HK-2 (cell line): ENCODE data around the gene LCN10.

Experiments
- DNase-seq: peaks from one replicate; pipeline ENCODE4 v3.0.0-alpha.2; 2018; ENCODE audit not compliant: unreplicated experiment

LCN10 gene

DNA sequence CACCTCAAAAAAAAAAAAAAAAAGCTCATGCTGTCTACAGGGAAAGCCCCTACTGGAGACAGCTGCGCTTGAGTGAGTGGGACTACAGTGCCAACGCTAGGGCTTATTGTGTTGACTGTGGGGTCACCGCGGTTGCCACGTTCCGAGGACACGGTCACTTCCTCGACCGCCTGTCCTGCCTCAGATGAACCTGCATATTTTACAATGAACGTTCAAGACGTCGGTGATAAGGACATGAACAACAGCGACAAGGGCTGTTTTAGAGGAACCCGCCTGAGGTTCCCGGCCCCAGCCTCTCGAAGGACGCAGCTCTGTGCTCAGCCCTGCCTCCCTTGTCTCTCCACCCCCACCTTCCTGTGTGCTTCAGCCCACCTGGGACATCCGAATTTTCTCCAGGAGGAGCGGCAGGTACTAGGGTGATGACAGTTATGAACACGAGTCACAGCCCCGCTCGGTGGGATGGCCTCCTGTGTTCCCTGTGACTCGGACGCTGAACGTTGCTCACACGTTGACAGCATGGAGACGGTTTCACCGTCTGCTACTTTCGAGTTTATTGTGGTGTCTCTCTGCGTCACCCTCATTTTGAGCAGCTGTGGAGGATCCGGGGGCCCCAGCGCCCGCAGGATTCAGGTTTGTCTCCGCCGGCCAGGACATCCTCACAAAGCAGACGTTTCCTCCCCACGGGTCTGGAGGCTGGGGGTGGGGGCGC lies 41.6 kb downstream of the LCN10 start:
- DNase-seq: no peak

DNA sequence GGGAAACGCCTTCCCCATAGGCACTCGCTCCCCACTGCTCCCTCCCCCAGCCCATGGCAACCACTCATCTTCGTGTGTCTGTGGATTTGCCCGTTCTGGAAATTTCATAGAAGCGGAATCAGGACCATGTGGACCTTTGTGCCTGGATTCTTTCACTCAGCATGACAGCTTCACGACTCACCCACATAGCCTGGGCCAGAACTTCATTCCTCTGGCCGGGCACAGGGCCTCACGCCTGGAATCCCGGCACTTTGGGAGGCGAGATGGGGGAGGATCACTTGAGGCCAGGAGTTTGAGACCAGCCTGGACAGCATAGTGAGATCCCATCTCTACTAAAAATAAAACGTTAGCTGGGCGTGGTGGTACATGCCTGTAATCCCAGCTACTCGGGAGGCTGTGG lies 42.4 kb downstream of the LCN10 start:
- DNase-seq: no peak

DNA sequence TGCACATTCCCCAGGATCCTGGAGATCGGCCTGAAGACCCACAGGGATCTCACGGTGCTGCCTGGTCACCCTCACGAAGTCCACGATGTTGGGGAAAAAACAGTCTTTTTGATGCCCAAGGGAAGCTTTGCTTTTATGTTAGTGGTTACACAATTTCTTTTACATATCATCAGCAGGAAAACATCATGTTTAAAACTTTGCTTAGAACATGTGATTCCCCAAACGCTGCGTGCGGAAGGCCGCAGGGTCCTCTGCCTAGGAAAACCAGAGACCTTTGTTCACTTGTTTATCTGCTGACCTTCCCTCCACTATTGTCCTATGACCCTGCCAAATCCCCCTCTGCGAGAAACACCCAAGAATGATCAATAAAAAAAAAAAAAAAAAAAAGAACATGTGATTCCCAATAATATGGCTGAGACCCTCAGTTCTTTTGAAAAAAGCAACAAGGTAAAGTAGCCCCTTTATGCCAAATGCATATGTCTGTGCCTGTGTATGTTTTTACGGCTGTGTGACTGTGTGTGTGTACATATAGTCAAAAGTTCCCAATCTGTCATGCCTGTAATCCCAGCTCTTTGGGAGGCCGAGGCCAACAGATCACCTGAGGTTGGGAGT lies 44.0 kb downstream of the LCN10 start:
- no peak for DNase-seq

DNA sequence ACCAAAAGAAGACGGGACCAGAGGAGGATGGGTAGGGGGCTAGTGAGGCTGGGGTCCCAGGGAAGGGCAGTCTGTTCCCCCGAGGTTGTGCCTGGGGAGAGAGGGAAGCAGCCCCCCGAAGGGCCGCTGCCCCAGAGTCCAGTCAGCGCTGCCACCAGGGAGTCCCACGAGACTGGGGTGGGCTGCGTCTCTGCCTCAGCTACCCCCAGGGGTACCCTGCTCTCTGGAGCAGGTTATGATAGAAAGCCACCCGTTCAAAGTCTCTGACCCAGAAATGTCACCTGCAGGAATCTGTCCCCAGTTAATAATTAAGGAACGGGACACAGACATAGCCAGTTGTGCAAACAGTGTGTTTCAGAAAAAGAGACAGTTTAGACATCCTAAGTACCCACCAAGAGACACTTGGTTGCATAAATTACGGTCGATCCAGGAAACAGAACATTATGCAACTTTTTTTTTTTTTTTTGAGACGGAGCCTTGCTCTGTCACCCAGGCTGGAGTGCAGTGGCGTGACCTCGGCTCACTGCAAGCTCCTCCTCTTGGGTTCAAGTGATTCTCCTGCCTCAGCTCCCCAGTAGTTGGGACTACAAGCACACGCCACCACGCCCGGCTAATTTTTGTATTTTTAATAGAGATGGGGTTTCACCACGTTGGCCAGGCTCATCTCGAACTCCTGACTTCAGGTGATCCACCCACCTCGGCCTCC lies 44.8 kb downstream of the LCN10 start:
- no peak for DNase-seq

DNA sequence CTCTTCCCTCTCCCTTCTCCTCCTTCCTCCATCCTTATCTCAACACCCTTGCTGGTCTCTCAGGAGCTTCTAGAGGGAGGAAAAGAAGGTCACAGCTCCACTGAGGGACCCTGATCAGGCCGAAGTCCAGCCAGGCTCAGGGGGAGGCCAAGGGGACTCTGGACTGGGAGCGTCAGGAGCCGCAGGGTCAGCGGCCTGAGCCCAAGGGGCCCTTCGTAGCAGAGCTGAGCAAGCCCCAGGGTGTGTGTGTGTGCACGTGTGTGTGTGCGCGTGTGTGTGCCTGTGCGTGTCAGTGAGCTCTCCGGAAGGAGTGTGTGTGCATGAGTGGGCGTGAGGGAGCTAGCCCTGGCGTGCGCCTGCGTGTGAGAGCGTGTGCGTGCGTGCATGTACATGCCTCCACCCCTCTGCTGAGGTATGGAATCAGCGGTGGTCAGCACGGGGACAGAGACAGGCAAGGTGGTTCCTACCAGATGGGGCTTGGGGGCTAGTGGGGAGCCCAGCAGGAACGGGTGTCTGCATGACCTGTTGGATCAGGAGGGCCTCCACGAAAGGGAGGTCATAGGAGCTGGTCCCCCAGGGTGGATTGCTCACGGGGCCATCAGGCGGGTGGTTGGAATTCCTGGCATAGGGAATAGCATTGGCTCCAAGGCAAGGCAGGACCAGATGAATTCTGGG lies 45.5 kb downstream of the LCN10 start:
- peak; percentile 60 for DNase-seq

DNA sequence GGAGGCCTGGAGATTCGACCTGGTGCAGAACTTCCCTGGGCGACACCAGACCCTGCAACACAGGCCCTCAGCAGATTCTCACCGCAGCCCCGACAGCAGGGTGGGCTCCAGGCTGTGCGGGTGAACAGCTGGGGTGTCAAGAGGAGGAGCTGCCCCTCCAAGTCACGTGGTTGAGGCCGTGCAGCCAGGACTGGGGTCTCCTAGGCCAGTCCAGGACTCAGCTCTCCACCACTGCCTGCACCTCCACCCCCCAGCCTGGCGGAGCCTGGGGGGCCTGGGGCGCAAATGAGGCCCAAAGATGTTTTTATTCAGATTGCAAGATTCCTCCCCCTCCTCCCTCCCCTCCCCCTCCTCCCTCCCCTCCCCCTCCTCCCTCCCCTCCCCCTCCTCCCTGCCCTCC lies 46.2 kb downstream of the LCN10 start:
- no peak for DNase-seq

DNA sequence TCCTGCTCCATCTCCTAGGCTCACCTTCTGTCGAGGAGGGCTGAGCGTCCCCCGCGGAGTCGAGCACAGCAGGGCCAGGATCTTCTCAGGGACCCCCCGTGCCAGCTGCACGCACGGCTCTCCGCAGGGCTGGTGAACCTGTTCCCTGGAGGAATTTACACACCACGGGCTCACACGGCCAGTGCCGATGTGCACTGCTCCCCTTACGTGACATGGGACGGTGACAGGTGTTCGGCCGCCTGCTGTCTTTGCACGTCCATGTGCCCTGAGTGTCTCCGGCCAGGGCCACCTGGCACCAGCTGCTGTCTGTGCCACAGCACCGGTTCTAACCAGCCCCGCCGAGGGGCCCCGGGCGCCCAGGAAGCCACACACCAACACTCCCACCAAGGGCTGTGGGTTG lies 46.8 kb downstream of the LCN10 start:
- DNase-seq: no peak

DNA sequence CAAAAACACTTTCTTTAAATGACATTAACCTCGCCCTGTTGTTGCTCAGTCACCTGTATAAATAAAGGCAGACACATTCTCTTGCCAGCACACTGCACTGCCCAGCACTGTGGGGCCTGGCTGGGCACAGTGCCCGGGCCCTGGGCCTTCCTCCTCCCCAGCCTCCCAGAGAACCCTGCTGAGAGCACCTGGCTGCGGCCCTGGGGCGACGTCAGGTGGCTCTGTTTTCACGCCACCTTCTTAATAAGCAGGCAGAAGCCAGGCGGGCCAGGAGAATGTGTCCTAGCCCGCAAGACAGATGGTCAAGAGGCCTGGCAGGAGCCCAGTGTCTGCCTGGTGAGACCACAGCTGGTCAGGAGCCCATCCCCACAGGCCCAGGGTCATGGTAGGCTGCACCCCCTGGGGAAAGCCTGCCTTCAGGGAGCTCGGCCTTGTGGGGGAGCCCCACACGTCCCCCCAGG lies 47.3 kb downstream of the LCN10 start:
- no peak for DNase-seq

DNA sequence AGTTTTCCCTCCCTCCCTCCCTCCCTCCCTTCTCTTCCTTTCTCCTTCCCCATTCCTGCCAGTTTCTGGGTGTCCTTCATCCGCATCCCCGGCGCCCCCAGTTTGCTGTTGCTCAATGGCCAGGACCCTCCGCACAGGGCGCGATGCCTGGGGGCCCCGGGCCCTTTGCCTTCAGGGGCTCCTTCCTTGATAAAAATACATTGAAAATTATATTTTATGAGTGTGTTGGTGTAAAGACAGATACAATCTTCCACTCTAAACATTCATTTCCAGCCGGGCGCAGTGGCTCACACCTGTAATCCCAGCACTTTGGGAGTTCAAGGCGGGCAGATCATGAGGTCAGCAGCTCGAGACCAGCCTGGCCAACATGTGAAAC lies 47.9 kb downstream of the LCN10 start:
- no peak for DNase-seq

DNA sequence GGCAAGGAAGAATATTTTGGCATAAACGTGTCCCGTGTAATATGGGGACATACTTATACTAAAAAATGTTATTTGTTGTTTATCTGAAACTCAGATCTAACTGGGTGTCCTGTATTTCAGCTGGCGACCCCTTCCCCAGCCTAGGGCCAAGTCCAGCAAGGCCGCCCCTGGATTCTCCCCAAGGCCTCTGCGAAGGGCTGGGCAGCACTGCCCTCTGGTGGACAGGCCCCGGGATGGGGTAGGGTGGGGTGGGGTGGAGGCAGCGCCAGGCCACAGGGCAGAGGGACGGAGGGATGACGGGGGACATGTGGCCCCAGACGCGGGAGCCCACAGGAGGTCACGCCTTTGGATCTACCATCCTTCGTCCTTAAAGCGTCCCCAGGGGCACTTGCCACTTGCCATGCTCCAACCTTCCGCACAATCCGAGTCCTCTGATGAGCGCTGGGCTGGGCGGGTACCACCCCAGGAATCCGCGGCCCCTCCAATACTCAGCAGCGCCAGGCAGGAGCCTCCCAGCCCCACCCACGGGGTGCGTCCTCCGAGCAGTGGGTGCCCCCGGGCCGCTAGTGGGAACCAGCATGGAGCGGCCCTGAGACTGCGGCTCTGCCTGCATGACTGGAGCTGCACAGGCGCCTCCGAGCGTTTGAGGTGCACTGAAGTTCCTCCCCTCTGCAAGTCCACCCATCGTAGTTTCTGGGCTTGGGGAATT lies 48.4 kb downstream of the LCN10 start:
- DNase-seq: peak; percentile 61

DNA sequence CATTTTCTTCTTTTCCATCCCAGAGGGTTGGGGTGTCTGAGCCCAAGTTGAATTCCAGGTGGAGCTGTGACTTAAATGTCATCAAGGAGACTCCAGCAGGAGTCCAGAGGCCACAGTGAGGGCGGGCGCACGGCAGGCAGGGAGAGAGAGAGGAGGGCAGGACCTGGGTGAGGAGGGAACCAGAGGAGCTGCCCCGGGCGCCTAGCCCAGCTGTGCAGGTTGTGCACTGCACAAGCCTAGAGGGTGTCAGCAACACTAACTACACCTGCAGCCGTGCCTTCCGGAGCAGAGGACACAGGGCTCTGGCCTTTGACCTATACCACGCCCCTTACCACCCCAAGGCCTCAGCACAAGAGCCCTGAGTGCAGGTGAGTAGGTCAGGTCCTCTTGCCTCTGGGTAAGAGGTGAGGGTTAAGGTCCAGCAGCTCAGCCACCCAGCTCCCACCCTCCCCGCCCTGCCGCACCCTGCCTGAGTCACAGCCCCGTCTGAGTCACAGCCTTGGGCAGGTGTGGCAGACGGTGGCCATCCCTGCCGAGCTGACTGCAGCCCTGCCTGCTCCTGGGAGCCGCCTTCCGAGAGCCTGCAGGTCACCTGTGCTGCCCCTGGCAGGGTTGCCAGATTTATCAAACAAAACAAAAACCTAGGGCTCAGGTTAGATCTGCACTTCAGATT lies 49.1 kb downstream of the LCN10 start:
- DNase-seq: peak; percentile 76

DNA sequence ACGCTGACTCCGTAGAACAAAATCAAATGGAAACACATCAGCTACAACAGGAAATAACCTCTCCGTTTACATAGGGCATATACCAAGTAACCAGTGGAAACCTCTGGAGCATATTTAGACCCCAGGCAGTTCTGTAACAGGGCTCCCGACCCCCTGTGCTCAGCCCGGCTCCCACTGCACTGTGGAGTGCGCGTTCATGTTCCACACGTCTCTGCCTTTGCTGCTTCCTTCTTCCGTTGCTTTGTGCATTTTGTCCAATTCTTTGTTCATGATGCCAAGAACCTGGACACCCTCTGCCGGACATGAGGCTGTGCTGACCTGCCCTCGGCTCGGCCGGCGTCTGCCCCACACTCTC lies 49.6 kb downstream of the LCN10 start:
- no peak for DNase-seq

DNA sequence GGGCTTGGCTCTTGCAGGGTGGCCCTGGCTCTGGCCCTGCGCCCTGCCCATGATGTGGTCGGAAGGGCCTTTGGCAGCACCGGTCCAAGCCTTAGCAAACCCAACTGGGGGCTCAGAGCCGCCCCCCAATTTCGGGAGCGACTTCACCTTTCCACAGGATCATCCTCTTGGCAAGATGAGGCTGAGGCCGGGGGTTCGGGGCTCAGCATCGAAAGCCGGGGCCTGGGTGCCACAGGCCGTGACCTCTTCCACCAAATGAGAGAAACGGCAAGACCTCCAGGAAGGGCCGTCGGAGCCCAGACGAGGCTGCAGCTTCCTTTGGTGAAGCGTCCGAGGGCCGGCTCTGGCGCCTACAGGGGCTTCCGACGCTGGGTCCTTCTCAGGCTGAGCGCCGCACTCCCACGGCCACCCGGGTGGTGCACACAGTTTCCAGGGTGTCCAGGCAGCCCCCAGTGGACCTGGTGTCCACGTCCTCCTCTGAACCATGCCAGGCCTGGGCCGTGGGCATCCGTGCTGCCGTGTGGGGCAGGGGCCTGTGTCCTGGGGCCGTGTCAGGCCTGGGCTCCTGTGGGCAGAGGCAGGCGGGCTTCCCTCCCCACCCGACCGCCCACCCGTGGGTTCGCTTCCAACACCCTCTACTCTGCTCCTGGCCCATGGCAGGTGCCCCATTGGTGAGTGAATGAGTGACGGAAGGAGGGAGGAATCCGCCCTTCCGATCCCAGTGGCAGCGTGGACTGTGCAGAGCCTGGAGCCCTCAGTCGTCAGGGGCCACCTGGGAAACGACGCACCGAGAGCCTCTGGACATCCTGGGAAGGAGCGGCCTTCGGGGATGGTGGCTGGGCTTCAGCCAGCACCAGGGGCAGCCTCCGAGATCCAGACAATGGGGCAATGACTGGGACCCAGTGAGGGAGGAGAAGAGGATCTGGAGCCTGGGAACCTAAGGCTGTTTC lies 50.3 kb downstream of the LCN10 start:
- no peak for DNase-seq

DNA sequence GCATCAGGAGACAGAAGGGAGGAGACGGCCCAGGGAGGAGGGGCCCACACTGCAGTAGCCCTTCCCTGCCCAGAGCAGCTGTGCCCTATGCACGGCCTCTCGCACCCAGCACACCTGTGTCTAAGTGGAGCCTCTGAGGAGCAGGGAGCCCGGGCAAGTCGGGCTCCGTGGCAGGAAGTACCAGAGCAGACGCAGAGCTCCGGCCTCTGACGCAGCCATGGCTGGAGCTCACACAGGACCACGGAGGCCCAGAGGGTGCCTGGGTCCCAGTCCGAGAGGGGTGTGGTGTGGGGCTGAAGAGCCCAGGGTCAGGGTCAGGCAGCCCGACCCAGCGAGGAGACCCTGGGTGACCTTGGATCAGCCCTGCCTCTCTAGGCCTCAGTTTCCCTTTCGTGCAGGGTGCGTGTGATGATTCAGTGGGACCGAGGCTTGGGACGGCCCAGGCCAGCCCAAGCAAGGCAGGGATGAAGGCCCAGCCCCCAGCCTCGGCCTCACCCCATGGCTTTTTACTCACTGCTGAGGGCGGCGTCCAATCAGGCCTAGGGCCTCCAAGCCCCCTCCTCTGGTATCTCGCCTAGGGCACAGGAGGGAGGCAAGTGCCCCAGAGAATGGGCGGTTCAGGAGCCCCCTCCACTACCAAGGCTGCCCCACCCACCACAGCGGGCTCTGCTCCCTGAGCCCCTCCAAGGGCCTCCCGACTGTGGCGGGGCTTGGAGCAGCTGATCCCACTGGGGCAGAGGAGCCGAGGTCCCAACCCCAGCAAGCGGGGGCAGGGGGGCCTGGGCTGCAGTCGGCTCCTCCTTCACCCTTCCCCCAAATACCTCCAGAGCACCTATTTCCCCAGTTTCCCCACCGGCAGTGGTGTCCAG lies 51.2 kb downstream of the LCN10 start:
- DNase-seq: no peak

DNA sequence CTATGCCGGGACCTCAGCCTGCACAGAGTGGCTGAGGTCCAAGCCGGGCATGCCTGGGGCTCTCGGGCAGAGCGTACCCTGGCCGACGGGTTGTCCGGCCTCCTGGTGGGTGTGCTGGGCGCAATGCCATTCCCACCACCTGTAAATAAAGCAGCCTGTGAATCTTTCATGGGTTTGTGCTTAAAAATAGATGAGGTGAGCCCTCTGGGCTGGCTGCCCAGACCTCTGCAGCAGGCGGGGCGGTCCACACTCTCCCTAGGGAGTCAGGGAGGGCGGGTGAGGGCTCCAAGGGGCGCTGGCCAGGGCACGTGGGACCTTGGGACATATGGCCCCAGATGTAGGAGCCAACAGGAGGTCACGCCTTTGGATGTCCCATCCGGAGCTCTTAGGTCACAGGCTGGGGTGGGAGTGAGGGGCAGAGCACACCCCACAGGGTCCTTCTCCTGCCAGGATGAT lies 51.9 kb downstream of the LCN10 start:
- no peak for DNase-seq

DNA sequence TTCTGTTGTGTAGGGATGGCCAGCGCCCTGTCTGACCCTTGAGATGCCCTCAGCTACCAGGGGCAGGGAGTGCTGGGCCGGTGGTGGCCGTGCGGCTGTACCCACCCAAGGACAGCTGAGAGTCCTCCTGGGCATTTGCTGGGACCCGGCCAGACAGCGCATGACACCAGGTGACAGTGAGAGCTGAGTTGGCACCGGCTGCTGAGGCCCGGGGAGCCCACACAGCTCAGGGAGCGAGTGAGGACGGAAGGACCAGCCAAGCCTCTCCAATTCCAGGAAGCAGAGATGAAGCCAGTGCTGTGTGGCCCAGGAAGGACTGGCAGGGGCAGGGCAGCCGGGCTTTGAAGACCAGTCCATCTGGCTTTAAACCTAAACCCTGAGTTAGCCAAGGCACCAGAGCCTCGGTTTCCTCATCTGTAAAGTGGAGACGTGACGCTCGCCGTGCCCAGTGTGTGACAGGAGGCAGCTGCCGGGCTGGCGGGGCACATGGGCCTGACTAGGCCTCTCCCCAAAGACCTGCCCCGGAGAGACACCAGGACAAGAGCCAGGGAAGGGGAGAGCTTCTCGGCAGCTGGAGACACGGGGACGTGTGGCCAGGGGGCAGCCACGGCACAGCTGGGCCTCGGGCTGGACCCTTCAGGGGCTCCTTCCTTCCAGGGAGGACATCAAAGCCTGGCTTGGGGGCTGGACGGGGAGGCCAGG lies 52.5 kb downstream of the LCN10 start:
- DNase-seq: no peak

DNA sequence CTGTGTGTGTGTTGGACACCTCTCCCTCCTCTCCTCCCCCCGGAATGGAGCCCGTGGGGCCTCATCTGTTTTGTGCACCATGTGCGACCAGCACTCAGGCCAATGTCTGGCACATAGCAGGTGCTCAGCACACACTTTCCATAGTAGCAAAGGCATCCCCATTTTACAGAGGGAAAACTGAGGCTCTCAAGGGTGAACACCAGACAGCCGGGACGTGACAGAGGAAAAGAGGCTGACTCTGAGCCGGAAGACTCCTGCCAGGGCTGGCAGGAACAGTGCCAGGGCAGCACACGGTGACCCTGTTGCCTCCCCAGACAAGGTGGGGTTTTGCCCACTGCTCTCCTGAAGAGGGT lies 53.7 kb downstream of the LCN10 start:
- no peak for DNase-seq

DNA sequence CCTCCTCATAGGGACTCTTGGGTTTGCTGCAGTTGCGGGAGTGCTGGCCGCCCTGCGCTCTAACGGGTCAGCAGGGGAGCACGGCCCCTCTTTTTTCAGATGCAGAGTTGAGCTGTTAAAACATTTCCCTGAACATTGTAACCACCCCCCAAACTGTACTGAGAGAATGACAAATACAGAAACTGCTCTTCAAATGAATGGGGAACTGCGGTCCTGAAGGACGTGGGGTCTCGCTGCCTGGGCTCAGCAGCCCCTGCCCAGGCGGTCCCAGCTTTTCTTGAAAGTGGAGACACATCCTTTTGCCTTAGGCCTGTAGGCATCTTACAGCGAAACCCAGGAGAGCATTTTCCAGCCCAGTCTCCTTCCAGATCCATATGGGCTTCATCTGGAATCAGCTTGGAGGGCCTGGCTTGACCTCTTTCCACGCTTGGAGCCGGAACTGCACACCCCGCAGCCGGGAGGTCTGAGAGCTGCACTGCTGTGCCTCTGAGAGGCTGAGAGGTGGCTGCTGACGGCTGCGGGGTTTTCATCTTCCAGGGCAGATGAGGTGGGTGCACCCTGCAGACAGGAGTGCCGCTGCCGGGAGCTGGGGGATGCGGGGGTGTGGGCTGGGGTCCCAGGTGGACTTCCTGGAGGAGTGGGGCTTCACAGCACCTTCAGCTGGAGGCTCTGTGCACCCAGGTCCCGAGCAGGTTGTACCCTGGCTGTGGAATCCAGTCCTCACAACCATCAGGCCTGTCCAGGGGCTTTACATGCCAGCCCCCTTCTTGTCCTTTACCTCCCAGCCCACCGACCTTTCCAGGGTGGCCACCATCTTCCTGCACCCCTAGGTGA lies 54.2 kb downstream of the LCN10 start:
- no peak for DNase-seq
